SU-DHL-6 (cell line): Measurements from ENCODE around the gene DISP3.

Experiments
- H2AFZ ChIP-seq: fragments of 200-600 bp; sonication (generic); 2 replicates; pipeline ENCODE4 v1.6.1; 2014; ENCODE audit warnings: low read depth, mild to moderate bottlenecking, moderate library complexity, mixed read lengths, antibody characterized with exemption, low read length; ENCODE audit not compliant: severe bottlenecking
- H3F3A ChIP-seq: fragments of 200-600 bp; shearing (Covaris generic); 2 replicates; pipeline ENCODE4 v1.6.0; 2016; ENCODE audit warnings: antibody characterized with exemption, mild to moderate bottlenecking; ENCODE audit not compliant: insufficient read depth
- H3K27ac ChIP-seq: fragments of 200-600 bp; sonication (generic); 2 replicates; pipeline ENCODE4 v1.5.1; 2016; ENCODE audit warnings: low read depth, mild to moderate bottlenecking, low read length, moderate library complexity, mixed read lengths
- H3K27me3 ChIP-seq: fragments of 200-600 bp; sonication (generic), shearing (Covaris generic); 2 replicates; pipeline ENCODE4 v1.6.0; 2014; ENCODE audit warnings: mild to moderate bottlenecking, low read length
- H3K36me3 ChIP-seq: fragments of 200-600 bp; sonication (generic); 2 replicates; pipeline ENCODE4 v1.6.1; 2014; ENCODE audit warnings: mild to moderate bottlenecking, low read length, mixed read lengths
- H3K4me2 ChIP-seq: fragments of 300-600, 200-600 bp; shearing (Covaris generic), sonication (generic); 2 replicates; pipeline ENCODE4 v1.6.0; 2014; ENCODE audit warnings: low read length, low read depth, mild to moderate bottlenecking; ENCODE audit not compliant: poor library complexity, severe bottlenecking
- H3K4me3 ChIP-seq: fragments of 200-600 bp; sonication (generic); 2 replicates; pipeline ENCODE4 v1.5.1; 2014; ENCODE audit warnings: antibody characterized with exemption, low read length, mild to moderate bottlenecking, mixed read lengths; ENCODE audit not compliant: insufficient read depth, poor library complexity, severe bottlenecking
- H3K79me2 ChIP-seq: fragments of 200-600 bp; sonication (generic); 2 replicates; pipeline ENCODE4 v1.6.1; 2014; ENCODE audit warnings: mild to moderate bottlenecking, low read length, moderate library complexity; ENCODE audit not compliant: insufficient read depth
- H3K9ac ChIP-seq: fragments of 200-600 bp; sonication (generic); 2 replicates; pipeline ENCODE4 v1.7.0; 2014; ENCODE audit warnings: mild to moderate bottlenecking, low read length
- H3K9me2 ChIP-seq: fragments of 200-600 bp; sonication (generic); replicated peaks from 2 replicates; pipeline ENCODE4 v1.6.1; 2014; ENCODE audit warnings: low read length; ENCODE audit not compliant: insufficient read depth
- H3K9me3 ChIP-seq: fragments of 200-600 bp; sonication (generic); 2 replicates; pipeline ENCODE4 v1.6.1; 2014; ENCODE audit warnings: low read length, mixed read lengths; ENCODE audit not compliant: insufficient read depth
- H4K20me1 ChIP-seq: fragments of 200-600 bp; sonication (generic); 2 replicates; pipeline ENCODE4 v1.6.1; 2014; ENCODE audit warnings: low read depth, mild to moderate bottlenecking, antibody characterized with exemption, low read length, moderate library complexity, mixed read lengths
- EZH2phosphoT487 ChIP-seq: fragments of 200-600 bp; sonication (generic), shearing (Covaris generic); conservative IDR thresholded peaks from 2 replicates; pipeline ENCODE4 v1.6.1; 2018; ENCODE audit warnings: mild to moderate bottlenecking, antibody characterized with exemption, low read length, moderate library complexity, mixed read lengths
- TF ChIP-seq, protein P1 (sequence below): fragments of 200-600 bp; sonication (generic); IDR thresholded peaks from one replicate; pipeline ENCODE4 v1.5.1; 2017; ENCODE audit warnings: antibody characterized with exemption, mild to moderate bottlenecking, low read length, moderate library complexity; ENCODE audit not compliant: insufficient read depth, poor library complexity, severe bottlenecking

Gene DISP3

DNA sequence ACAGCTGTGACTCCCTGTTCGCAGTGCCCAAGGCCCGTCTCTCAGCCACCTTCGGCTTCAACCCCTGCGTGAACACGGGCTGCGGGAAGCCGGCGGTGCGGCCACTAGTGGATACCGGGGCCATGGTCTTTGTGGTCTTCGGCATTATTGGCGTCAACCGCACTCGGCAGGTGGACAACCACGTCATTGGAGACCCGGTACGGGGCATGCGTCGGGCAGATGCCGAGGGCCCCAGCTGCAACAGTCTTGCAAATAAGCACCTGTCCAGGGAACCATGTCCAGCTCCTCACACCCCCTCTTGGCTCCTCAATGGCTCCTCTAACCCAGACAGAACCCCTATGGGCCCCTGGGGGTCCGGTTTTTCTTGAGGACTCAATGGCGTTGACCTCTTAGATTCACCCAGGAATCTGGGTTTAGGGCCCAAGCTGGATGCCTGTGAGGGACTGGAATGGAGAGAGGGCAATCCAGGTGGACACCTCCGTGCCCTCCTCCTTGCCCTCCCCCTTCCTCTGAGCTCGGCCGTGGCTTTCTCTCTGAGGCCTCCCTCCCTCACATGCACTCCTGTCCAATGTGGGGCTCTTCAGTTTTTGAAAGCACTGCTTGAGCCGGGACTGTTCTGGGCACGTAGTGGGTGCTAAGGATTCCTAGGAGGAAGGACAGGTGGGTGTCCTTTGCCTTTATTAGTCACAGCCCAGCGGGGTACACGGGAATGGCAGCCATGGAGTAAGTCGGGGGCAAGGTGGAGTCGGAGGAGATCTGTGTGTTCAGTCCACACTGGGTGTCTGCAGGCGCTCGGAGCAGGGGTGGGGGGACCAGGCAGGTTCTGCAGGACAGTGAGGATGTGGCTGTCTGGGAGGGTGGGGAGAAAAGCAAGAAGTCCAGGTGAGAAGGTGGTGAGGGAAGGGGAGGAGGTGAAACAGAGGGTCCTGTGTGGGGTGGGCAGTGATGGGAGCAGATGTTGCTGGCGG lies 51.1 kb downstream of the DISP3 start:
- Histone ChIP-seq H2AFZ (no peak overlapping the region), H3F3A (no peaks in the 10 kb centered on the region), H3K27me3 (no peaks in the 10 kb centered on the region), H4K20me1 (no peaks in the 10 kb centered on the region), H3K4me2 (no peak overlapping the region), H3K4me3 (no peak overlapping the region), H3K9me3 (no peaks in the 10 kb centered on the region), H3K9me2 (no peaks in the 10 kb centered on the region), H3K79me2 (no peaks in the 10 kb centered on the region), H3K36me3 (no peaks in the 10 kb centered on the region), H3K9ac (no peak overlapping the region), H3K27ac (no peak overlapping the region)
- TF ChIP-seq, protein P1, sequence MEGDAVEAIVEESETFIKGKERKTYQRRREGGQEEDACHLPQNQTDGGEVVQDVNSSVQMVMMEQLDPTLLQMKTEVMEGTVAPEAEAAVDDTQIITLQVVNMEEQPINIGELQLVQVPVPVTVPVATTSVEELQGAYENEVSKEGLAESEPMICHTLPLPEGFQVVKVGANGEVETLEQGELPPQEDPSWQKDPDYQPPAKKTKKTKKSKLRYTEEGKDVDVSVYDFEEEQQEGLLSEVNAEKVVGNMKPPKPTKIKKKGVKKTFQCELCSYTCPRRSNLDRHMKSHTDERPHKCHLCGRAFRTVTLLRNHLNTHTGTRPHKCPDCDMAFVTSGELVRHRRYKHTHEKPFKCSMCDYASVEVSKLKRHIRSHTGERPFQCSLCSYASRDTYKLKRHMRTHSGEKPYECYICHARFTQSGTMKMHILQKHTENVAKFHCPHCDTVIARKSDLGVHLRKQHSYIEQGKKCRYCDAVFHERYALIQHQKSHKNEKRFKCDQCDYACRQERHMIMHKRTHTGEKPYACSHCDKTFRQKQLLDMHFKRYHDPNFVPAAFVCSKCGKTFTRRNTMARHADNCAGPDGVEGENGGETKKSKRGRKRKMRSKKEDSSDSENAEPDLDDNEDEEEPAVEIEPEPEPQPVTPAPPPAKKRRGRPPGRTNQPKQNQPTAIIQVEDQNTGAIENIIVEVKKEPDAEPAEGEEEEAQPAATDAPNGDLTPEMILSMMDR: no peak
- no peak for TF ChIP-seq EZH2phosphoT487

DNA sequence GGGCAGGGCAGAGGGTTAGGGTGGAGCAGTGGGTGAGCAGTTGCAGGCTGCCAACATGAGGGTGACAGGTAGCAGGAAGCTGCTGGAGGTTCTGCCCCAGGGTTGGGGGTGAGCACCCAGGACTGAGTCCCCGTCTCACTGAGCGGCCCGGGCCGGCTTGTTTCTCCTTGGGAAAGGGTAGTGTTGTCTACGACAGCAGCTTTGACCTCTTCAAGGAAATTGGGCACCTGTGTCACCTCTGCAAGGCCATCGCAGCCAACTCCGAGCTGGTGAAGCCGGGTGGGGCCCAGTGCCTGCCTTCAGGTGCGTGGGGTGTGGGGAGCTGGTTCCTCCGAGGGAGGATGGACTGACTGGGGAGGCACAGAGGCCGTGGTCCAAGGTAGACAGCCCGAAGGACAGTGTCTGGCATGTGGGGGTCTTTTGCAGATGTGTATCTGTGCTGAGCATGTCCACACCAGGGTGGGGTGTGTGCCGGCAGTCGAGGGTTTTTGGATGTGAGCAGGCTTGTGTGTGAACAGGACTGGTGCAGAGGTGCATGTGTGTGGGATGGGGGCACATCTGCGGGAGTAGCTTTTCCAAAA lies 51.9 kb downstream of the DISP3 start:
- Histone ChIP-seq H3F3A (no peaks in the 10 kb centered on the region), H4K20me1 (no peaks in the 10 kb centered on the region), H2AFZ (no peak overlapping the region), H3K27ac (no peak overlapping the region), H3K9ac (no peak overlapping the region), H3K4me3 (no peak overlapping the region), H3K36me3 (no peaks in the 10 kb centered on the region), H3K27me3 (no peaks in the 10 kb centered on the region), H3K9me2 (no peaks in the 10 kb centered on the region), H3K9me3 (no peaks in the 10 kb centered on the region), H3K79me2 (no peaks in the 10 kb centered on the region), H3K4me2 (no peak overlapping the region)
- no peak for TF ChIP-seq EZH2phosphoT487
- TF ChIP-seq, protein P1: no peak

- Histone ChIP-seq H3K36me3 (no peaks in the 10 kb centered on the region), H4K20me1 (no peaks in the 10 kb centered on the region), H3K9me3 (no peaks in the 10 kb centered on the region), H3K27ac (no peak overlapping the region), H2AFZ (no peak overlapping the region), H3K4me3 (no peak overlapping the region), H3K27me3 (no peaks in the 10 kb centered on the region), H3F3A (no peaks in the 10 kb centered on the region), H3K79me2 (no peaks in the 10 kb centered on the region), H3K9ac (no peak overlapping the region), H3K9me2 (no peaks in the 10 kb centered on the region), H3K4me2 (no peak overlapping the region)
- no peak for TF ChIP-seq EZH2phosphoT487
- TF ChIP-seq, protein P1: no peak
These were observed 52.4 kb downstream of the DISP3 start for GRCh38 chr1:11531314-11531870.
